Caco-2 (cell line): ENCODE results near the gene FAM3D. TPM values are rescaled to one million over a fixed set of nuclear protein-coding genes. Genes with fewer than 3 reads are reported as not detected.
"Not testable (repeated sequence)": the region's sequence is repeated elsewhere in the genome, so short reads cannot be mapped to it uniquely, and the experiment has no call there.

Experiments
- BruUV-seq: library from RNA; stranded (reverse); fragments of 400-500 nt; replicated peaks from 2 replicates; lab custom pipeline; 2021; lab: Mats Ljungman, UMichigan
- CTCF ChIA-PET: fragments of 300-600 bp; sonication (Branson Sonifier 250); formaldehyde crosslinking; loops from one replicate; lab custom pipeline; 2022; ENCODE audit warnings: antibody characterized with exemption; lab: Charles Lee
- POLR2A ChIA-PET: fragments of 300-600 bp; sonication (Branson Sonifier 250); formaldehyde crosslinking; loops from one replicate; lab custom pipeline; 2022; ENCODE audit warnings: antibody characterized with exemption; lab: Charles Lee
- DNase-seq, 2 experiments: peaks; one replicate each; pipeline versions ENCODE4 v3.0.0 to v3.0.0-alpha.2; 2020 to 2022
- H3K27me3 ChIP-seq: replicated peaks from 2 replicates; pipeline ENCODE4 v1.6.0; 2011; ENCODE audit warnings: low read length; ENCODE audit not compliant: control insufficient read depth, insufficient read depth
- H3K36me3 ChIP-seq: 2 replicates; pipeline ENCODE4 v1.5.1; 2011; ENCODE audit warnings: low read length; ENCODE audit not compliant: control insufficient read depth, insufficient read depth
- H3K4me1 ChIP-seq: fragments of 250-450 bp; sonication (Bioruptor Pico); 2 replicates; pipeline ENCODE4 v1.5.1; 2020; ENCODE audit warnings: mild to moderate bottlenecking
- H3K4me3 ChIP-seq: 2 replicates; pipeline ENCODE4 v1.5.1; 2011; ENCODE audit warnings: low read depth, mild to moderate bottlenecking, control low read depth, low read length
- H3K9me3 ChIP-seq: fragments of 250-450 bp; sonication (Bioruptor Pico); 2 replicates; pipeline ENCODE4 v1.5.1; 2020; ENCODE audit warnings: mild to moderate bottlenecking, moderate library complexity
- H3K27ac Mint-ChIP-seq: one replicate; pipeline ENCODE4 v1.8.0; 2022; ENCODE audit warnings: mixed read lengths; ENCODE audit not compliant: unreplicated experiment
- H3K27me3 Mint-ChIP-seq: one replicate; pipeline ENCODE4 v1.8.0; 2022; ENCODE audit warnings: mixed read lengths; ENCODE audit not compliant: insufficient read depth, unreplicated experiment
- H3K36me3 Mint-ChIP-seq: one replicate; pipeline ENCODE4 v1.8.0; 2022; ENCODE audit warnings: mild to moderate bottlenecking, mixed read lengths; ENCODE audit not compliant: insufficient read depth, unreplicated experiment
- H3K4me1 Mint-ChIP-seq: one replicate; pipeline ENCODE4 v1.8.0; 2022; ENCODE audit warnings: low read depth, mixed read lengths; ENCODE audit not compliant: unreplicated experiment
- H3K4me3 Mint-ChIP-seq: one replicate; pipeline ENCODE4 v1.8.0; 2022; ENCODE audit warnings: mild to moderate bottlenecking, moderate library complexity, mixed read lengths; ENCODE audit not compliant: unreplicated experiment
- H3K9me3 Mint-ChIP-seq: one replicate; pipeline ENCODE4 v1.8.0; 2022; ENCODE audit warnings: mixed read lengths; ENCODE audit not compliant: unreplicated experiment
- intact Hi-C: fragments of 100-400 bp; cut with micrococcal nuclease; formaldehyde crosslinking; loops from one replicate; pipeline ENCODE4 v1.10.0; 2022; ENCODE audit not compliant: unreplicated experiment
- total RNA-seq: library from RNA; stranded (reverse); gene quantifications from 2 replicates; pipeline ENCODE4 v1.2.3, GENCODE V29; 2022
- TF ChIP-seq, protein P1 (sequence below), 2 experiments: fragments of 200-600 bp in 1 of 2; IDR thresholded peaks; 1 replicate in 1 of 2; 2 replicates in 1 of 2; pipeline versions ENCODE4 v1.5.1 to v1.8.0; 2011 to 2022; ENCODE audit warnings: antibody characterized with exemption in 1 of 2, control low read depth in 1 of 2, inconsistent platforms in 1 of 2, low read depth in 1 of 2, low read length in 1 of 2, mild to moderate bottlenecking in 1 of 2, moderate library complexity in 1 of 2; ENCODE audit not compliant: insufficient read depth in 1 of 2, severe bottlenecking in 1 of 2, unreplicated experiment in 1 of 2

FAM3D gene
- total RNA-seq, 1 experiment from 2014 or later: not detected

DNA sequence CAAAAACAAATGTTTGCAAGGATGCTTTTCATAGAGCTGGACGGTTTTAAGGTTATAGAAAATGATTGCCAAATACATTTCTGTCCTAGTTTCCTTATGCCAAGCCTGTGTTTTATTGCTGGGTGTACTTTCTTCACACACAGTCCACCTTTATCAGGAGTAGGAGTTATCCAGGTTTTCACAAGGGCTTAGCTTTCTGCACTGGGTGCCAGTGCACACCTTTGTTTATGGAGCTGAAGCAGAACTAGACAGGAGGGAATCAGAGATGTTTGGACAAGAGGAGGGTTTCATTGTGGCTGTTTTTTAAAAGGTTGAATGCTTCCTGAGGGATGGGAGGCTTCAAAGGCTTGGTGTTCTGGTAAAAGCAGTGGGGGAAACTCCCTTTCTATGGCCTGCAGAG lies 29.5 kb upstream of the FAM3D start:
- intact Hi-C loops: no loop called here
- H3K4me3 ChIP-seq: no peak overlapping the region
- CTCF ChIA-PET: no interaction called here
- H3K27me3 ChIP-seq: no peaks in the 10 kb centered on the region
- H3K9me3 ChIP-seq: peaks cover 28% of the 10 kb centered on the region
- H3K36me3 ChIP-seq: no peaks in the 10 kb centered on the region
- TF ChIP-seq, protein P1, sequence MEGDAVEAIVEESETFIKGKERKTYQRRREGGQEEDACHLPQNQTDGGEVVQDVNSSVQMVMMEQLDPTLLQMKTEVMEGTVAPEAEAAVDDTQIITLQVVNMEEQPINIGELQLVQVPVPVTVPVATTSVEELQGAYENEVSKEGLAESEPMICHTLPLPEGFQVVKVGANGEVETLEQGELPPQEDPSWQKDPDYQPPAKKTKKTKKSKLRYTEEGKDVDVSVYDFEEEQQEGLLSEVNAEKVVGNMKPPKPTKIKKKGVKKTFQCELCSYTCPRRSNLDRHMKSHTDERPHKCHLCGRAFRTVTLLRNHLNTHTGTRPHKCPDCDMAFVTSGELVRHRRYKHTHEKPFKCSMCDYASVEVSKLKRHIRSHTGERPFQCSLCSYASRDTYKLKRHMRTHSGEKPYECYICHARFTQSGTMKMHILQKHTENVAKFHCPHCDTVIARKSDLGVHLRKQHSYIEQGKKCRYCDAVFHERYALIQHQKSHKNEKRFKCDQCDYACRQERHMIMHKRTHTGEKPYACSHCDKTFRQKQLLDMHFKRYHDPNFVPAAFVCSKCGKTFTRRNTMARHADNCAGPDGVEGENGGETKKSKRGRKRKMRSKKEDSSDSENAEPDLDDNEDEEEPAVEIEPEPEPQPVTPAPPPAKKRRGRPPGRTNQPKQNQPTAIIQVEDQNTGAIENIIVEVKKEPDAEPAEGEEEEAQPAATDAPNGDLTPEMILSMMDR (IDR thresholded peaks at IDR 0.05; ENCODE audit: insufficient read depth in 1 of 2, low read depth in 1 of 2, low read length in 1 of 2, severe bottlenecking in 1 of 2, unreplicated experiment in 1 of 2): no peak
- no peak for DNase-seq
- Mint-ChIP-seq H3K4me1 (no peaks in the 10 kb centered on the region), H3K27ac (no peak overlapping the region), H3K4me3 (no peak overlapping the region), H3K36me3 (no peaks in the 10 kb centered on the region), H3K27me3 (no peaks in the 10 kb centered on the region), H3K9me3 (peaks cover 32% of the 10 kb centered on the region)
- H3K4me1 ChIP-seq: no peaks in the 10 kb centered on the region
- POLR2A ChIA-PET: no interaction called here
- no TSS peak for BruUV-seq

DNA sequence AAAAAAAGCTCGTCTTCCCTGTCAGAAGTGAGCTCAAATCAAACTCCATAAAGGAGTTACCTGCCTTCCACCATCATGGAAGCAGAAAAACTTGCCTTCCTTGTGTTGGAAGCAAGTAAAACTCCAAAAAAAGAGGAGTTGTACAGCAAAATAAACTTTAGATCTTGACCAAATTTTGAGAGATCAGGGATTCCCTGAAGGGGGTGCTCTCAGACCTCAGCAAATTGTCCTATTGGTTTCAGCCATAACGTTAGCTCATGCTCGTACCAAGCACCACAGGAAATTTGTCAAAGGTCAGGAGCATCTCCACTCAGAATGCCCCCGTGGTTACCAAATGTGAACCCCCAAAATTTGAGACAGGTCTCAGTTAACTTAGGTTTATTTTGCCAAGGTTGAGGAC lies 28.7 kb upstream of the FAM3D start:
- H3K9me3 Mint-ChIP-seq: peaks cover 32% of the 10 kb centered on the region
- CTCF ChIA-PET: not testable (repeated sequence)

DNA sequence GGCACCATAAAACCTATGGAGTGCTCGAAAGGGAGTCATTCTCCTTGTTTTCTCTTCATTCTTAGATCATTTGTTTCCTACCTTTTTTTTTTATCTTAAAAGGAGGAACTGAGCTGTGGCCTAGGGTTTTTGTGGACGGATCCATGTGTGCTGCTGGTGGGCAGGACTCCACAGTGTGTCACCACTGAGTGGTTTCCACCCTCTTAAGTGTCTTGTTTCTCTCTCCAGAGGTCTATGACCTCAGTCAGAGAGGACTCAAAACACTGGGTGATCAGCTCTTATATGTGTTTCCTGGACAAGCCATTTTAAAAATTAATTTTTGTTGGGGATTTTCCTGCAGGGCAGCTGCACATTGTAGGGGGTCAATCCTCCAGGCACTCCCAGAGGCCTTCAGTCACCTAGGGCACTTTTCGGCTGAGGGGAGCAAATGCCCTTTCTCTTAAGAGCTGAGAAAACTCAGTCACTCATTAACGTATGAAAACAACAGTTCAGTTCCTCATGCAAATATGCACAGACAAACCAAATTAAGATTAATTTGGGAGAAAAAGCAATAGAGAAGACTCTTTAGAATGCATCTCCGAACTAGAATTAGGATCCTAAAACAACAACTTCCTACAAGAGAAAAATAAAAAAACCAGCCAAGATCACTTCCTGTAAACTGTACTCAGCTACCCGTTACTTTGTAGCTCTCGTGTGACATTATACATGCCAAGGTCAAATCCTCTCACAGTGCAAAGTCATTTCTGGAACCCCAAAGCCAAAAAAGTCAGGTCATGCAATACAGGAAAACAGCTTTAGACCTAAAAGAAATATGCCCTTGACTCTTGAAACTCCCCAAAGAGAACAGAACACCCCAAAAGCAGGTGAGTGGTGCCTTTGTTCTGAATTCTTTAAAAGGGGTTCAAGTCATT lies 27.6 kb upstream of the FAM3D start:
- TF ChIP-seq, protein P1 (IDR thresholded peaks at IDR 0.05; ENCODE audit: insufficient read depth in 1 of 2, low read depth in 1 of 2, low read length in 1 of 2, severe bottlenecking in 1 of 2, unreplicated experiment in 1 of 2): no peak
- intact Hi-C loops: no loop called here
- H3K9me3 Mint-ChIP-seq: peaks cover 43% of the 10 kb centered on the region
- H3K27ac Mint-ChIP-seq: no peak overlapping the region
- H3K36me3 Mint-ChIP-seq: no peaks in the 10 kb centered on the region
- no peaks in the 10 kb centered on the region for H3K27me3 ChIP-seq
- H3K9me3 ChIP-seq: peaks cover 37% of the 10 kb centered on the region
- no TSS peak for BruUV-seq
- ChIA-PET POLR2A (no interaction called here), CTCF (no interaction called here)
- no peak for DNase-seq
- no peaks in the 10 kb centered on the region for H3K4me1 Mint-ChIP-seq
- no peaks in the 10 kb centered on the region for H3K27me3 Mint-ChIP-seq
- H3K4me1 ChIP-seq: no peaks in the 10 kb centered on the region
- H3K4me3 ChIP-seq: no peak overlapping the region
- no peak overlapping the region for H3K4me3 Mint-ChIP-seq
- H3K36me3 ChIP-seq: no peaks in the 10 kb centered on the region

More for the DNA sequence above, 28.7 kb upstream of the FAM3D start:
- DNase-seq, H3K36me3 Mint-ChIP-seq, H3K36me3 ChIP-seq, H3K4me1 Mint-ChIP-seq, intact Hi-C loops, H3K4me3 ChIP-seq, BruUV-seq, H3K27me3 Mint-ChIP-seq, H3K4me1 ChIP-seq, H3K4me3 Mint-ChIP-seq, H3K27ac Mint-ChIP-seq, POLR2A ChIA-PET, H3K27me3 ChIP-seq: not testable (repeated sequence)
- peaks cover 28% of the 10 kb centered on the region for H3K9me3 ChIP-seq
